Mucosa of descending colon (tissue), 3 donors: ENCODE measurements around the gene FAF1. TPM values are rescaled to one million over a fixed set of nuclear protein-coding genes. Genes with fewer than 3 reads are reported as not detected.
A peak's percentile ranks its signal among the peaks of the same experiment; 100 is the strongest.

Experiments used
- ATAC-seq: fragments of 200-7000 bp; cut with Tn5 transposase; one replicate; pipeline ENCODE4 v1.9.1; 2020; ENCODE audit warnings: mild to moderate bottlenecking, moderate library complexity
- DNase-seq, 3 donors: peaks; one replicate each; pipeline ENCODE4 v3.0.0-alpha.2; 2020
- H3K36me3 ChIP-seq: fragments of 200-600 bp; one replicate; pipeline ENCODE4 v1.8.0; 2021; ENCODE audit warnings: low read depth, mild to moderate bottlenecking
- H3K4me1 ChIP-seq: fragments of 200-600 bp; one replicate; pipeline ENCODE4 v1.8.0; 2021; ENCODE audit warnings: low read depth, mild to moderate bottlenecking
- H3K4me3 ChIP-seq: fragments of 200-600 bp; one replicate; pipeline ENCODE4 v1.8.0; 2021; ENCODE audit warnings: mild to moderate bottlenecking
- H3K9me3 ChIP-seq: fragments of 200-600 bp; one replicate; pipeline ENCODE4 v1.8.0; 2021; ENCODE audit warnings: mild to moderate bottlenecking
- CTCF ChIP-seq: fragments of 200-600 bp; IDR thresholded peaks from one replicate; pipeline ENCODE4 v1.8.0; 2022; ENCODE audit warnings: antibody characterized with exemption, mild to moderate bottlenecking
- intact Hi-C, 2 donors: fragments of 100-400 bp; cut with DNase I in 1 of 2; cut with micrococcal nuclease in 1 of 2; formaldehyde crosslinking; loops; one replicate each; pipeline versions ENCODE4 v1.11.0 to v1.11.1; 2022; cut with DNase I, micrococcal nuclease
- total RNA-seq, 3 donors: library from RNA; stranded (reverse); fragmentation: NEBNext Ultra II Directional in 2 of 3; extraction: Animal tissue kit (Norgen Biotek cat#: 25700) in 2 of 3; gene quantifications; one replicate each; pipeline versions ENCODE4 v1.2.1 to v1.2.4, GENCODE V29; 2021 to 2023
- donor health status: DM: no; HTN: no; CAD: no; lungs with moderate emphysema.
- donor health status: DM: no; HTN: no; CAD: no.
- donor health status: DM: no; HTN: yes; CAD: no.

FAF1 gene
- total RNA-seq, 3 donors from 2014 or later: 48.6 to 70.9 (median 57.7) TPM

DNA sequence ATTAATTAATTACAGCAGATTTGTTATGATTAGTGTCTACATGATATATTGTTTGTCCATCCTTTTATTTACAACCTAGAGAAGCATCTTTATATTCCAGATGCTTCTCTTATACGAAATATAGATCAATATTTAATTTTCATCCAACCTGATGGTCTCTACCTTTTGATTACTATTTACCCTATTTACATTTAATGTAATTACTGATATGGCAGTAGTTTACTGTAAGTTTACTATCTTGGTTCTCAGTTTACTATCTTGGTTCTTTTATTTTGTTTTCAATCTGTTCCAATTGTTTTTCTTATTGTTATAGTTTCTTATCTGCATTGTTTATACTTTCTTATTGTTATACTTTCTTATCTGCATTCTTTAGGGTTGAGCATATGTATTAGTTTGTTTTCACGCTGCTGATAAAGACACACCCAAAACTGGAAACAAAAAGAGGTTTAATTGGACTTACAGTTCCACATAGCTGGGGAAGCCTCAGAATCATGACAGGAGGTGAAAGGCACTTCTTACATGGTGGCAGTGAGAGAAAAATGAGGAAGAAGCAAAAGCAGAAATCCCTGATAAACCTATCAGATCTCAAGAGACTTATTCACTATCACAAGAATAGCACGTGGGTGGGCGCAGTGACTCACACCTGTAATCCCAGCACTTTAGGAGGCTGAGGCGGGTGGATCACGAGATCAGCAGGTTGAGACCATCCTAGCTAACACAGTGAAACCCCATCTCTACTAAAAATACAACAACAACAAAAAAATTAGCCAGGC is 28.9 kb downstream of the FAF1 start:
- ATAC-seq (no peak), DNase-seq (no peak)
- H3K4me3 ChIP-seq: no peak overlapping the region
- TF ChIP-seq CTCF: no peak
- H3K36me3 ChIP-seq: no peaks in the 10 kb centered on the region
- H3K9me3 ChIP-seq: no peaks in the 10 kb centered on the region
- no peaks in the 10 kb centered on the region for H3K4me1 ChIP-seq
- intact Hi-C loops: loop anchor here in 1 of 2 donors (10.0 kb wide), 1 partner anchor 114 kb away; no protein-coding TSS in a partner anchor

GRCh38 chr1:50930193-50930592 is 29.9 kb downstream of the FAF1 start:
- no peak overlapping the region for H3K4me3 ChIP-seq
- no peak for DNase-seq
- H3K36me3 ChIP-seq: no peaks in the 10 kb centered on the region
- intact Hi-C loops: loop anchor here in 1 of 2 donors (10.0 kb wide), 1 partner anchor 115 kb away; no protein-coding TSS in a partner anchor
- peak; percentile 40 for ATAC-seq
- no peaks in the 10 kb centered on the region for H3K9me3 ChIP-seq
- H3K4me1 ChIP-seq: no peaks in the 10 kb centered on the region
- TF ChIP-seq CTCF: no peak

- no peaks in the 10 kb centered on the region for H3K9me3 ChIP-seq
- DNase-seq: no peak
- no peak overlapping the region for H3K4me3 ChIP-seq
- intact Hi-C loops: loop anchor here in 1 of 2 donors (5.0 kb wide), 1 partner anchor 258 kb away; no protein-coding TSS in a partner anchor
- peak; percentile 25 for ATAC-seq
- H3K36me3 ChIP-seq: no peaks in the 10 kb centered on the region
- no peaks in the 10 kb centered on the region for H3K4me1 ChIP-seq
- TF ChIP-seq CTCF: peak; percentile 27
Measured at GRCh38 chr1:50929376-50929958, 30.6 kb downstream of the FAF1 start.

DNA sequence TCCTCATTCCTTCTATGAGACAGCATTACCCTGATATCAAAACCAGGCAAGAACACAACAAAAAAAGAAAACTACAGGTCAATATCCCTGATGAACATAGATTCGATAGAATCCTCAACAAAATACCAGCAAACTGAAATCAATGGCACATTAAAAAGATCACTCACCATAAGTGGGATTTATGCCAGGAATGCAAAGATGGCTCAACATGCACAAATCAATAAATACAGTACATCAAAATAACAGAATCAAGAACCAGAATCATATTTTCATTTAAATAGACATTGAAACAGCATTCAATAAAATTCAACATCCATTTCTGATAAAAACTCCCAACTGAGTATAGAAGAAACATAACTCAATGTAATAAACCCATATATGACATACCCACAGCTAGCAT is 36.5 kb downstream of the FAF1 start:
- intact Hi-C loops: no loop called here
- no peak for DNase-seq
- no peak overlapping the region for H3K4me3 ChIP-seq
- no peaks in the 10 kb centered on the region for H3K9me3 ChIP-seq
- no peak for TF ChIP-seq CTCF
- no peaks in the 10 kb centered on the region for H3K4me1 ChIP-seq
- no peaks in the 10 kb centered on the region for H3K36me3 ChIP-seq
- ATAC-seq: no peak

DNA sequence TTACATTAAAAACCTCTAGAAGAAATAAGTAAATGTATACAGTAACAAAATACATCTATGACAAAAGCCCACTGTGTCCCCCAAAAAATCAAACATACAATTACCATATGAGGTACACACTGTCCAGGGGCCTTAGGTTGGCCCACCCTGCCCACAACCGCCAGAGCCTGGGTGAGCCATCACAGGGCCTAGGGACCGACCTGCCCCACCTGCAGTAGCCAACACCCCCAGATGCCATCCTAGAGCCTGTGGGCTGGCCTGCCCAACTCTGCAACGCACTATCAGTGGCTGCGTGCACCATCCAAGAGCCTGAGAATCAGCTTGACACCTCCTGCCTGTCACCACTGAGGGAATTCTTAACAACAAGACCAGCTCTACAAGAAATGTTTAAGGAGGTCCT is 39.0 kb downstream of the FAF1 start:
- ATAC-seq: no peak

More for the DNA sequence above, 39.0 kb downstream of the FAF1 start:
- Histone ChIP-seq H3K4me1 (no peaks in the 10 kb centered on the region), H3K4me3 (no peak overlapping the region), H3K36me3 (no peaks in the 10 kb centered on the region), H3K9me3 (no peaks in the 10 kb centered on the region)
- intact Hi-C loops: no loop called here
- no peak for TF ChIP-seq CTCF
- DNase-seq: no peak
